Middle frontal gyrus (tissue), 1 donor: ENCODE measurements around the gene BBS4.

Experiments used
- DNase-seq: peaks from one replicate; pipeline ENCODE4 v3.0.0-alpha.2; 2015; ENCODE audit warnings: low spot score; ENCODE audit errors: extremely low spot score

BBS4 gene

DNA sequence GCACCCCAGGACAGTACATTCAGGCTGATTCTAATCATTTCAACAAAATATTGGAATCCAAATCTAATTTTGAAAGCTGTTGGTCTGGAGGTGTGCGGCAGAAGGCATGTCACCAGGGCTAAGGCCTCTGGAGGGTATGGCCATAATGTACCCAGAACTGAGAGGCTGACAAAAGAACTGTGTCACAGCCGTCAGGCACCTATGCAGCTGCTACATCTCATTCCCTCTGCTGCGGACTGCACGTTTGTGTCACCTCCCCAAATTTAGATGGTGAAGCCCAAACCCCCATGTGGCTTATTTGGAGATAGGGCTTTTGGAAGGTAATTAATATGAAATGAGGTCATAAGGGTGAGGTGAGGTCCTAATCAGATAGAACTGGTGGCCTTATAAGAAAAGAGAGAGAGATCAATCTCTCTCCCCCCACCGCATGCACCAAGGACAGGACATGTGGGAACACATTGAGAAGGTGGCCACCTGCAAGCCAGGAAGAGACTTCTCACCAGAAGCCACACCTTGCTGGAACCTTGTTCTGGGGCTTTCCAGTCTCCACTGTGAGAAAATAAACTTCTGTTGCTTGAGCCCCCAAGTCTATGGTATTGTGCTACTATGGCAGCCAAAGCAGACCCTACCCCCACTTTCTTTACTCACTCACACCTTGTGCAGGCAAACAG is 74.7 kb downstream of the BBS4 start:
- no peak for DNase-seq

DNA sequence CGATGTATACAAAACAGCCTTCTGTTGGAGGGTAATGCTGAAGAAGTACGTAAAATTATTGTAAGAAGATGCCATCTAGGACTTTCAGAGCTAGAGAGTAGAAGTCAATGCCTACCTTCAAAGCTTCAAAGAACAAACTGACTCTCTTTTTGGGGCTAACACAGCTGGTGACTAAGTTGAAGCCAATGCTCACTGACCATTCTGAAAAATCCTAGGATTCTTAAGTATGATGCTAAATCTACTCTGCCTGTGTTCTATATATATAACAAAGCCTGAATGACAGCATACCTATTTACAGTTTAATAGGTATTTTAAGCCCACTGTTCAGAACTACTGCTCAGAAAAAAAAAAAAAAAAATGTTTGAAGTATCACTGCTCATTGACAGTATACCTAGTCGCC is 78.6 kb downstream of the BBS4 start:
- DNase-seq: no peak

DNA sequence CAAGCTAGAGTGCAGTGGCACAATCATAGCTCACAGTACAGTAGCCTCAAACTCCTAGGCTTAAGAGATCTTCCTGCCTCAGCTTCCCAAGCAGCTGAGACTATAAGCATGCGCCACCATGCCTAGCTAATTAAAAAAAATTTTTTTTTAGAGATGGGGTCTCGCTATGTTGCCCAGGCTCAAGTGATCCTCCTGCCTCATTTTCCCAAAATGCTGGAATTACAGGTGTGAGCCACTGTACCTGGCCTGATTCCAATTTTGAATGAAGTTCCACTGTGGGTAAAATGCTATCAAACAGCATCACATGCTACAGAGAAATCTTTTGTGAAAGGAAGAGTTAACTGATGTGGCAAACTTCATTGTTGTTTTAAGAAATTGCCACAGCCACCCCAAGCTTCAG is 80.0 kb downstream of the BBS4 start:
- DNase-seq: no peak

DNA sequence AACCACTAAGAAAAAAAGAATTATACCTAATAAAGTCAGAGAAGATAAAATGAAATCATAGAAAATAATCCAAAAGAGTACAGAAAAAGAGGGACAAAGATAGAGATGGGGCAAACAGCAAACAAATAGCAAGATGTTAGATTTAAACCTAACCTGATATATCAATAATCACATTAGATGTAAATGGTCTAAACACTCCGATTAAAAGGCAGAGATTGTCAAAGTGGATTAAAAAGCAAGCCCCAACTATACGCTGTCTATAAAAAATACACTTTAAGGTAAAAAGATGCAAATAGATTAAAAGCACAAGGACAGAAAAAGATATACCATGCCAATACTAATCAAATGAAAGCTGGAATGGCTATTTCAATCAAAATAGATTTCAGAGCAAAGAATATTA is 80.8 kb downstream of the BBS4 start:
- no peak for DNase-seq

DNA sequence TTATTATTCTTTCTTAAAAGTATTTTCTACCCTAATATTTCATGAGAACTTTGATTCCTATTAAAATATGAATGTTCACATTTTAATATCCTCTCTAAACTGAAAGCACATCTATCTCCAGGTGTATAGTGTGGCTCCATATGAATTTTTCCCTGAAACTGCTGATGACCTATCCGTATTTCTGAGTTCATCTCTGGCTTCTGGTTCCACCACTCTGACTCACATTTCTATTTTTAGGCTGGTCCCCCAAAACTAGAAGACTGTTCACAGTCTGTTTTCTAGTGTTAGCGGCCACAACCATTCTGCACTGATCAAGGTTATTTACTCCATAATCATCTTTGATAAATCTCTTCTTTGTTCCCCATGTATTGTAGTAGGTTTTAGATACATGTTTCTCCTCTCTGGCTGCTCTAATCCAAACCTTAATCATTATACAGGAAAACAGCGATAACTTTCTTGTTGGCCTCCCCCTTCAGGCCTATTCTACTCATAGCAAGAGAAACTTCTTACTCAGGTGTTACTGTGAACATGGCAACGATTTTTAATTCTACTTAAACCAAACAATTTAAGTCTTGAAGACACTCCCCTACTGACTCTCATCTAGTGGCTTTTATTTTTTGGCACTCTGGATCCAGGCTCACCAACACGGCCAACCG is 84.8 kb downstream of the BBS4 start:
- DNase-seq: no peak

DNA sequence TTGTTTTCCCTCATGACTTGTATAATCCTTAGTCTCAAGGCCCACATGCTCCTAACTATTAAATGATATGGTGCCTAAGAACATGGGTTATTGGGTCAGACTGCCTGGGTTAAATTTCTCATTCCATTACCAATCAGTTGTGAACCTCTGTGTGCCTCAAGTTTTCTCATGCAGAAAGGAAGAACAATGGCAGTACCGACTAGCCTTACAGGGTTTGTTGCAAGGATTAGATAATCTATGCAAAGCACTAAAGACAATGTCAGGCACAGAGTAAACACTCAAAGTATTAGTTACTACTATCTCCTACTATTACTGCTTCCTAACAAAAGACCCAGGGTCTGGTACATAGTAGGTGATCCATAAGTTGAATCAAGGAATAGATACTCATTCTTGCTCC is 85.3 kb downstream of the BBS4 start:
- DNase-seq: no peak

DNA sequence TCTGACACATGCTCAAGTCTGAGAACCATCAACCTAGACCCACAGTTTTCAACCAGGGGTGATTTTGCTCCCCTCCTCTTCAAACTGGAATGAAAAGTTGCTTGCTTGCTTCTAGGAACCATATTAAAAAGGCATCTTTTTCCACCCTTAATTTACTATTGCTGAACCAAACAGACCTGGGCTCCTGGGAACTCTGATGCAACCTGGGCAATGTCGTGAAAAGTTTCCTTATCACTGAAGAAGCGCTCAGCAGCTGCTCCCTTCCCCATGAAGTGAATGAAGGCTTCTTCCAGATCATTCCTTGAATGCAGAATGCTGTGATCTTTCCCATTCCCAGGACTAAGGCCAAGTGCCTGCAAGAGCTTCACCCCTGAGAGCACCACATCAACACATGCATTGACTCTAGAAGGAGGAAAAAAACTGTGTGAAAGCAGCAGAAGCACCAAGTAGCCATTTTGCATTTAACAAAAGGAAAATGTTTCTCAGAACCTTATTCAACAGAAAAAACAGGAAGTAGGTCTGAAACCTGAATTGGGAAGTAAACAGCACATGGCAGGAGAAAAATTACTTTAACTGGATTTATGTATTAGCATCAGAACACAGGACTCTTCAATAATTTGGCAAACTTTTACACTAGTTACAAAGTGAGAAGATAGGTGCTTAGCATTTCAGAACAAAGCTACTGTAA is 88.8 kb downstream of the BBS4 start:
- no peak for DNase-seq

DNA sequence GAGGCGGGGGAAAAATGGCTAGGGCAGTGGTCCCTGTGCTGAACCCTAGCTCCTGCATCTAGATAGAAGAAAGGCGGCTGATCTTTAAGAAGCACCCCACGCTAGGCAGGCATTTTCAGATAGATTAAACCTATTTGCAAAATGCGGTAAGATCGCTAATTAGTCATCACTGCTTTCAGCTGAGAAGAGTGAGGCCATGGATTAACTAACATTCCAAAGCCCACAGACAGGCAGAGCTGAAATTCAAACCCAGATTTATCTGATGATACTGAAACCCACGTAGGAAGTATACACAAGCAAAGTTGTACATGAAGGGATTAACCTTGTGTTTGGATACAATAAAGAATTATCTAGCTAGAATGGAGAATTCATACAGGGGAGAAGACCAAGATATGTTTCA is 92.8 kb downstream of the BBS4 start:
- DNase-seq: no peak

DNA sequence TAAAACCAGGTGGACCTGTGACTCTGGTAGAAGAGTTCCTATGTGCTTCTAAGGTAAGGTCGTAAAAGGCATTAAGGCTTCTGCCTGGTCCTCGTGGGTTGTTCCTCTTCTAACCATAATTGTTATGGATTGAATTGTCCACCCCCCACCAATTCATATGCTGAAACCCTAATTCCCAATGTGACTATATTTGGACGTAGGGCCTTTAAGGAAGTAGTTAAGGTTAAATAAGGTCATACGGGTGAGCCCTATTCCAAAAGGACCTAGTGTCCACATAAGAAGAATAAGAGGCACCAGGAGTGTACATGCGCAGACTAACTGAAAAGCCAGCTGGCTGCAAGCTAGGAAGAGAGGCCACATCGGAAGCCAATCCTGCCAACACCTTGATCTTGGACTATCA is 95.6 kb downstream of the BBS4 start:
- DNase-seq: no peak

DNA sequence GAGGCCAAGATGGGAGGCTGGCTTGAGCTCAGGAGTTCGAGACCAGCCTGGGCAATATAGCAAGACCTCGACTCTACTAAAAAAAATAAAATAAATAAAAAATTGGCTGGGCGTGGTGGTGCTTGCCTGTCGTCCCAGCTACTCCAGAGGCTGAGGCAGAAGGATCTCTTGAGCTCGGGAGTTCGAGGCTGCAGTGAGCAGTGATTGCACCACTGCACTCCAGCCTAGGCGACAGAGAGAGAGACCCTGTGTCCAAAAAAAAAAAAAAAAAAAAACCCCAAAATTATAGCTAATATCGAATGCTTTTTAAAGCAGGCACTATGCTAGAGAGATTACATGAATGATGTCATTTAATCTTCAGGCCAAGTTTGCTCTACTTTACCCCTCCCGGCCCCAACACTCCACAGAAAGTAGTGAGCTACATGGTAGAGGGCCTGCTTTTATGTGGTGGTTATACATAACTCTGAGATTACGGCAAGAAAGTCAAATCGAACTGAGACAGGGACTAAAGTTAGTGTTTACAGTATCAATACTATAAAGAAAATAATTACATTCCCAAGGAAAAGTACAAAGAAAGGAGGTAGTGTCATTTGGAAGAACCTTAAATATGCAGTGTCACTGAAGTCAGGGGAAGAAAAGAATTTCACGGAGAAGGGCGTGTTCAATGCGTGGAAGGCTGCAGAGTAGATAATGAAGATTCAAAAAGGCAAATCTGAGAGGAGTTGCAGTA is 96.4 kb downstream of the BBS4 start:
- no peak for DNase-seq

DNA sequence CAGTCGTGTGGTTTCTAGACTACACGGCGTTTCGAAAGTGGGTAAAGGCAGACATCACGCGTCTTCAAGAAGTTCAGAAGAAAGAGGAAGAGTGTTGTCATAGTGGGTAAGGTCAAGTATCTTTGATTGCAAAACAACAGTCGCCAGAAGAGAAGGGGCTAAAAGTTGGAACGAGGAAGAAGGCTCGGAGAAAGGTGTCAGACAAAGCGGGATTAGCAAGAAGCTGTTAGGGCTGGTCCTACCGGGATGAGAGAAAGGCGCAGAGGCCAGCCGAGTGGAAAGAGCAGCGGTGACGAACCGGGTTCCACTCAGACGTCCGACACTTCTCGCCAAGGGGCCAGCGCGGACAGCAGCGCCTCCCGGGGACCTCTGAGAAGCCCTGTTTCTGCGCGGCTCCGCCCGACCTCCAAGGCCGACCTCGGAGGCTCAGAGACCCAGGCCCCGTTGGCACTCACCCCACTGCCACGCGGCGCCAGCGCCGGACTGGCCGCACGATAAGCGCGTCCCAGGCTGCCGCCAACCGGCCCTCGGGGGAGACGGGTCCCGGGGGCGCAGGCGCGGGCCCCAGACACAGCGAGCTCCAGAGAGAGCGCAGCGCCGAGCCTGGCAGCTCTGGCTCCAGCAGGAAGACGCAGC is 97.1 kb downstream of the BBS4 start:
- DNase-seq: no peak

DNA sequence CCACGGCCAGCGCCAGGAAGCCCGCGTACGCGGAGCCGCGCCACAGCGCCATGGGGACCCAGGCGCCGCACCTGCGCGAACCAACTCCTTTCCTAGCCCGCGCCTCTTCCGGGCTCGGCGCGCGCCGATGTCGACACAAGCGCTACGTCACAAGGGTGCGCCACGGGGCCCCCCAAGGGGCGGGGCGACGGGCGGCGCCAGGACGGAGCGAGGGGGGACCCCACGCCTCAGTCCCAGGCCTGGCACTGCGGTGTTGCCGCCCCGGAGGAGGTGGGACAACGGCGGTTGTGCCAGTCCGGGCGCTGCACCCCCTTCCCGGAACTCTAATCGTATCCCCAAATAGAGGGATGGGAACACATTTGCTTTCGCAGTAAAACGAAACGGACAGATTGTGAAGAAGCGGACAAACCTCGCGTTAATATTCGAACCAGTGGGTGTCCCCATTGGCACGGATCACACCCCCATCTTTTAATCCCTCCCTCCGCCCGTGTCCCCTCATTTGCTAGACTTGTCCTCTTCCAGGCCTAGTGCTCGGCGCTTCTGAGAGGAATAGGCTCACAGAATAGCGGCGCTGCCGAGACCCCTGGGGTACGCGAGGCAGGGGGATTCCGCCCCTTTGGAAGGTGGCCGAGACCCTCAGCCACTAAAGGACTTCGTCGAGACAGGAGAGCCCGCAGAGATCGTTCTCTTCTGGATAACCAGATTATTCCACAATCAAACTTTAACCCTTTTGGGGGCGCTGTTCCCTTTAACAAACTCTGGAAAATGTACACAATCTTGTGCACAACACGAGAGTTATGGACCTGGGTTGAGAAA is 97.8 kb downstream of the BBS4 start, which contains the start of gene ADPGK:
TSS of gene ADPGK (minus strand) at position 119 of the 816 bp plus-strand sequence. CDS start at position 52, 67 bp downstream.
- DNase-seq: peak; percentile 80

DNA sequence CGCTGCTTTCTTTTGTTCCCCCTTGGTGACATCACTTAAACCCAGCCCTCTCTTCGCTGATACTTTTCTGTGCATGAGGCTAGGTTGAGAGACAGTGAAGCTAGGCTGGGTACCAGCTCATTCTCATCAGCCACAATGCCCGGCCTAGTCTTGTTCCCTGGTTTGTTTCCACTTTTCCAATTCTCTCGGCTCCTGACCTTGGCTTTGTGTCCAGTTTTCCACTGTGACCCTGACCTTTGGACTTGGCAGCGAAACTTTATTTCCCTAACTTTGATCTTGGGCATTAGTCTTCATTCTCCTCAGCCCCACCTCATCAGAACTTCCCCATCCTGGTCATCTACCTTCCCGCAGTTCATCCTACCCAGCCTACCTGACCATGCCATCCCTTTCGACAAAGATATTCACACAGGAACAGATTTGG is 98.5 kb downstream of the BBS4 start:
- no peak for DNase-seq

DNA sequence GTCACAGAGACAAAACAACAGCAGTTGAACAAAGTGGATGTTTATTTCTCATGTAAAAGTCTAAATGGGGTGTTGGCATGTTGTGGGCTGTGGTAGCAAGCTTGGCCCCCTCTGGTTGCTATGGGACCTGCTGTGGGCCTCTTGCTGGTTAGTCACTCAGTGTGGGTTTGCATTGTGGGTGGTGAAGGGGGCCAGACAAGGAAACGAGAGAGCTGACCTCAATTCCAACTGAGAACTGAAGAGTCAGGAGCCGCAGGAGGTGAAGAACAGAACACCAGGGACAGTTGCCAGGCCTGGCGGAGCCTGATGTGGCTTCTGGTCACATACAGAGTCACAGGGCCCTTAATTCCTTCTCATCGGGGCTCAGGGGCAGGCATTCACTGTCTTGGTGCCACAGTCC is 99.4 kb downstream of the BBS4 start:
- DNase-seq: no peak

DNA sequence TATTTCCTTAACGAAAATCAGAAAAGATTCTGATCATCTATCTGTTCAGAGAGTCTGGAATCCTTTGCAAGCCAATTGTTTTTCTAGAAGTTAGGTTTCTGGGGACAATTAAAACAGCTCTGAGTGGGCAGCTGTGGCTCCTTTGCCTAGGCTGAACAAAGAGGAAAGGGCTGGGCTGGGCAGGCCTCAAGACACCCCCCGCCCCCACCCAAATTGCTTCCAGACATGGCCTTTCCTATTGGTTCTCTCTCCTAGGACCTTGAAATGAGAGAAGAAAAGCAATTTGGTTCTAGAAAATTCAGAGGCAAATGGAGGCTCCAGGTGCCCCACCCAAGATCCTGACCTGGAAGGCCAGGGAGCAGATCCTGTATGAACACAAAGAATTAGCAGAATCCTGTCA is 99.8 kb downstream of the BBS4 start:
- DNase-seq: no peak

DNA sequence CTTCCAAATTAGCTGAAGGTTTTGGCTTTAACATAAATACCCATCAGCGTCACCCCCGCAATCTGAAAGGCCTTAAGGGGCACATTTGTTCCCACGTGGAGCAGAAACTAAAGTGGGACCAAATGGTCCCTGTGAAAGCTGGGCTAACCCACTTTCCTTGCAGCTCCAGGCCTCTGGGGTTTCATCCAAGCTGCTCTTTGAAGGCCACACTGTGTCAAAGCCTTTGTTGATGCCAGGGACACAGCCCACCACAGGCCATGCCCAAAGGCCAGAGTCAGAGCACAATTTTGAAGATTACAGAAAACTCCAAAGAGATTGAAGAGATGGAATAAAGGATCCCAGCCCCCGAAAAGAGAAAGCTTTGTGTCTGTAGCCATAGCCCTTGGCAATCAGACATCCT is 100.2 kb downstream of the BBS4 start:
- no peak for DNase-seq

DNA sequence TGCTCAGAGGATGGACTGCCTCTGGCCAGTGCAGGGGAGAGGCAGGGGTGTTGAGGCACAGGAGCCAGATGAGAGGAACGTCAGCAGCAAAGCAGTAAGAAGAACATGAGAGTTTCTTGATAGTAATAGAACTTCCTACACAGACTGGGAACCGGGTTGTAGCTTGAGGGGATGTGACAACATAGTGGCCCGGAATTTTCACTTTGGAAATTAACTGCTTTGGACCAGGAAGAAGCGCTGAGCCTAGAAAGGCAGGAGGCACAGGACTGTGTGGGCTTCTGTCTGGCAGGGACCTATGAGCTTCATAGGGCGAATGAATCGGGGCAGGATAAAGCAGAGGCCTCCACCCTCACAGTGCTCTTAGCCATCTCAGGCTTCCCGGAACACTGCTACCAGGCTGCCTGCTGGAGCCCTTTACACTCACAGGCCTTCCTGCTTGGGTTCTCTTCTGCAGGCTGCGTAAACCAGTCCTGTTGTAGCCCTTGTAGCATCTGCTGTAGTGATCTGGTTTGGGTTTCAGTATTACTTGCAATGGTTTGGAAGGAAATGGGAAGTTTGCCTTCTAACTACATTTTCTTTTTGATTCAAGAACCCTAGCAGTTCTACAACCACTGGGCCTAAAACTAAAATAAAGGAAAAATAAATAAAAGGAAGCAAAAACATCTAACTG is 100.8 kb downstream of the BBS4 start:
- no peak for DNase-seq

DNA sequence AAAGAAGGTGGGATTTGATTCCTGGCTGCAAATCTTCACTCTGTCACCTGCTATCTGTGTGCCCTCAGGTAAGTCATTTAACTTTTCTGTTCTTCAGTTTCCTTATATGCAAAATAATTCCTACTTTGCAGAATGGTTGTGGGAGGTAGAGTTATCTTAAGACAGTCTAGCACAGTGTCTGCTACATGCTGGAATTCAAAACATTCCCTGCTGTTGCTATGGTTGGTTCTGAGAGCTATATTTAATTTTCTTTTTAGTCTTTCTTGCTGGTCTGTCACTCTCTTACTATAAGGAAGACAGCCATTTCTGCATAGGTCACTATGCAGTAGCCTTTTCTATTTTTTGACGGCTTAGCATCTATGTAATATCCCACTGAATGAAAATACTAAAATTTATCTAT is 101.5 kb downstream of the BBS4 start:
- DNase-seq: no peak
